Stimulated activated CD8-positive, alpha-beta memory T cell treated with anti-CD3 and anti-CD28 coated beads, Interleukin-4, amount 100 ng/mL, for 4 hours (primary cell): ENCODE measurements around the gene HCFC2.

Experiments
- DNase-seq, 2 donors: peaks; one replicate each; pipeline ENCODE4 v3.0.0-alpha.2; 2020; ENCODE audit warnings: low read depth in 2 of 2, low spot score in 1 of 2

HCFC2 gene

DNA sequence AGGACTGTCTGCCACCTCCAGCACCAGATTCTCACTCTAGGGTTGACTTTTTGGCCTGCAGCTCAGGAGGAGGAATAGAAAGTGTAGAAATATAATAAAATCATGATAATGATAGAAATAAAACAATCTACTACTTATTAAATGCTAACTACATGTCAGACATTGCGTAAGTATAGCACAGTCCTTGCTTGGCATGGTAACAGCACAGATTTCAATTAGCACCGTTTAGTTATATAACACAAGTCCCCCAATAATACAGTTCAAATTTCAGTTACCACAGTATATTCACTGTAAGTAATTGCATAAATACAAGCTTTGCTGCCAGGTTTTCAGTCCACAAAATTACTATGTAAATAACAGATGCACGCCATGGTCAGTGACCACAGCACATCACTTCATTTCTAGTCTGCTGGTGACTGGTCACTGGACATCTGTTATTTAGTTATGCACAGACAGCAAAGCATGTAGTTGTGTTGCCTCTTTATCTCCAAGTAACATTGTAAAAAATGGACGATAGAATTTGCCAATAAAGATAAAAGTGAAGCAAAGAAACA lies 7.8 kb upstream of the HCFC2 start:
- DNase-seq = no peak

DNA sequence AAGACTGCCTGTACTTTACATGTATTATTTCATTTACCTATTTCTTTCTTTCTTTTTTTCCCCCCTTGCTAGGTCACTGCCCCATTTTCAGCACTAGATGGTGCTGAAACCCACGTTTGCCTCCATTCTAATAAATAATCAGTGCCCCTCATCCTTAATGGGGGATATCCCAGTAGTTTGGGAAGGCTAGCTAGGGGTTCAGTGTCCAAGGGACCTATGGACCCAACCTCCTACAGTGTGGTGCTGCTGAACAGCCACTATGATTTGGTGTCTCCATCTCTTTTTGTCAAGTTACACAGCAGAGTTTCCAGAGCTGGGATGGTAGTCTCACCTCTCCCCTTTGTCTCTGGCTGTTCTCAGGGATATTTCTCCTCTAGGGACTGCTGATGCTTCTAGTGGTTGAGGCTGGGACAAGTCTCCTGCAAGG lies 6.5 kb upstream of the HCFC2 start:
- DNase-seq = no peak

DNA sequence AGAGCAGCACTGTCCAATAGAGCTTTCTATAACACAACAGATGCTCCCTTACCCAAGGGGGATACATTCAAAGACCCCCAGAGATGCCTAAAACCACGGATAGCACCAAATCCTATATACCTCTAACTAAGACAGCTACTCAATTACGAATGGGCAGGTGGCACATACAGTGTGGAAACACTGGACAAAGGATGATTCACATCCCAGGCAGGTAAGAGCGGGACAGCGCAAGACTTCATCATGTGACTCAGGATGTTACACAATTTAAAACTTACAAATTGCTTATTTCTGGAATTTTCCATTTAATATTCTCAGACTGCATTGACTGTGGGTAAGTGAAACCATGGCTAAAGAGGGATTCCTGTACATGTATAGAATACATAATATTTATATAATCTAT lies 5.5 kb upstream of the HCFC2 start:
- DNase-seq = no peak

DNA sequence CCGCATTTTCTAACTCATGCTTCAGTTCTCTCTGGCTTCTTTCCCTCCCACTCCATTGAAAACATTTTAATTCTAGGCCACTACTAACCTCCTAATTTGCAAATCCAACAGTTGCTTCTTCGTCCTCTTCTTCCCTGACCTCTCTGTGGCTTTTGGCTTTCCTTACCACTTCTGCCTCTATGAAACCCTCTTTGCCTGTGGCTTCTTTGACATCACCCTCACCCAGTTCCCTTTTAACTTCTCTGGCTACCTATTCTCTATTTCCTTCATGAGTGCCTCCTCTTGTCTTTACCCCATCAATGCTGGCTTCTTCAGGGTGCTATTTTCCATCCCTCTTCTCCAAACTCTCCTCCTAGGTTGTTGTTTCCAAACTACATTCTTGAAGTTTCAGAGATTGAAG lies 4.4 kb upstream of the HCFC2 start:
- DNase-seq = no peak

DNA sequence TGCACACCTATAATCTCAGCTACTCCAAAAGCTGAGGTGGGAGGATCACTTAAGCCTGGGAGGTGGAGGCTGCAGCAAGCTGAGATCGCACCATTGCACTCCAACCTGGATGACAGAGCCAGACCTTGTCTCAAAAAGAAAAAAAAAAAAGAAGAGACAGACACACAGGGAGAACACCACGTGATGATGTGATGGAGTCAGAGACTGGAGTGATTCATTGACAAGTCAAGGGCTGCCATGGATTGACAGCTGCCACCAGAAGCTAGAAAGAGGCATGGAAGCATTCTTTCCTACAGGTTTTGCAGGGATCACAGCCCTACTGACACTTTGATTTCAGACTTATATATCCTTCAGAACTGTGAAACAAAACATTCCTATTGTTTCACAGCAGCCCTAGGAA lies 3.5 kb upstream of the HCFC2 start:
- DNase-seq = no peak

DNA sequence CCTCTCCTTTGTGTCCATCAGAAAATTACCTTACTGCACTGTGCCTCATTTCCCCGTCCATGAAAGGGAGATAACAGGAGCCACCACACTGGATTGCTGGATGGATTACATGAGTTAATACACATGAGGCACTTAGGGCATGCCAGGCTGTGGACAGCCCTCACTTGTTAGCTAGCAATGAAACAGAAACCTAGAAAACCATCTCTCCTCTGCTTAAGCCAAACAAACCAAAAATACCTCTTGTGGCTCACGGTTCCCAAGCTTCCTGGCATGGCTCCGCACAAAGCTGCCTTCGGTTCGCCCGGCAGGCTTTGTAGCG lies 660 bp upstream of the HCFC2 start:
- DNase-seq = no peak

DNA sequence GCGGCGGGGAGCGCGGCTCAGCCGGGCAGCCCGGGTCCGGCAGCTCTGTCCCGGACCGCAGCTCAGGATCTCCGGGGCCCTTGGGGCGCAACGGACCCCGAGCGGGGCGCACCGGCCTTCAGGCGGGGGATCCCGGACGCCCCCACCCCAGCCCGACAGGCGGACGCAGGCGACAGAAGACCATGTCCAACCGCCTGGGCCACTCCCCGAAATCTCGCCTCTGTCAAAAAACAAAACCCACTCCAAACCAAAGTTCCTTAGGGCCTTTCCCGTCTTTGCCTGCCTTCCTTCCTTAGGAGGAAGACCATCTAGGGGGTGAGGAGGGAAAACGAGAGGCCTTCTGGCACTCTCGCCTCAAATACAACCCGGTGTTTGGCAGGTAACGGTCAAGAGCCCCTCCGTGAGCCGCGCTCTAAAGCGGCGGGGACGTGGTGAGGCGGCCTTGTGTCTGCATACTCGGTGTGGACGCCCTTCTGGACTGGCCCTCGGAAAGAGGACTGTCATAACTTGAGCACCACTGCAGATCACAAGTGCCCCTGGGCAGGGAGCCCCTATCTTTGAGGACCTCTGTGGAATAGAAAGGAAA lies 604 bp downstream of the HCFC2 start:
- no peak for DNase-seq

DNA sequence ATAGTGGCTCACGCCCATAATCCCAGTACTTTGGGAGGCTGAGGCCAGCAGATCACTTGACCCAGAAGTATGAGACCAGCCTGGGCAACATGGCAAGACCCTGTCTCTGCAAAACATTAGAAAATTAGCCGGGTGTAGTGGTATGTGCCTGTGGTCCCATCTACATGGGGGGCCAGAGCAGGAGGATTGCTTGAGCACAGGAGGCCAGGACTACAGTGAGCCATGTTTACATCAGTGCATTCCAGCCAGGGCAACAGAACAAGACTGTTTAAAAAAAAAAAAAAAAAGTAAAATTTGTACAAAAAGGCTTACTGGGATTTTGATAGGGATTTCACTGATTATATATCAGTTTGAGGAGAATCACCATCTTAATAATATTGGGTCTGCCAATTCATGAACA lies 7.8 kb downstream of the HCFC2 start:
- no peak for DNase-seq

DNA sequence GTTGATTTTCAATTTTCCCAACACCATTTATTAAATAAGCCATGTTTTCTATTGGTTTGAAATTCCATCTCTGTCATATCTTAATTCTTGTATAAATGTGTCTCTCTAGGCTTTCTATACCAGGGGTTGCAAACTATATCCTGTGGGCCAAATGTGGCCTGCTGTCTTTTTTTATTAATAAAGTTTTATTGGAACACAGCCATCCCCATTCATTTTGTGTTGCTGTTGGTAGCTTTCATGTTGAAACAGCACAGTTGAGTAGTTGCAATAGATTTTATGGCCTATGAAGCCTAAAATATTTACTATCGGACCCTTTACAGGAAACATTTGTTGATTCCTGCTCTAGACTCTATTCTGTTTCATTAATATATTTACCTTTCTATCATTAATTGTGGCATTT lies 9.4 kb downstream of the HCFC2 start:
- DNase-seq = no peak

DNA sequence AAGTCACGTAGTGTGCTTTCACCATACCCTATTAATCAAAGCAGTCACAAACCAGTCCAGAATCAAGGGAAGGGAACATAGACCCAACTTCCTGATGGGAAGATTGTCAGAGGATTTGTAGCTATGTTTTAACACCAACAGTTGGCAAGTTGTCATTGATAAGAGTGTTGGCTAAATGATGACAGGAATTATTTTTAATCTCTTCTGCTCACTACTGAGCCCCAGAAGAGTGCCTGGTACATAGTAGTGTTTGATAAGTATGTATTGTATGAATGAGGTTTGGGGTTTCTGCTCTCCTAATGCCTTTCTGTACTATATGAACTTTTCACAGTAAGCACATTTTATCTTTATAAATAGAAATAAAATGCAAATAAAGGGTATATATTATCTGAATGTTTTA lies 14.7 kb downstream of the HCFC2 start:
- no peak for DNase-seq

DNA sequence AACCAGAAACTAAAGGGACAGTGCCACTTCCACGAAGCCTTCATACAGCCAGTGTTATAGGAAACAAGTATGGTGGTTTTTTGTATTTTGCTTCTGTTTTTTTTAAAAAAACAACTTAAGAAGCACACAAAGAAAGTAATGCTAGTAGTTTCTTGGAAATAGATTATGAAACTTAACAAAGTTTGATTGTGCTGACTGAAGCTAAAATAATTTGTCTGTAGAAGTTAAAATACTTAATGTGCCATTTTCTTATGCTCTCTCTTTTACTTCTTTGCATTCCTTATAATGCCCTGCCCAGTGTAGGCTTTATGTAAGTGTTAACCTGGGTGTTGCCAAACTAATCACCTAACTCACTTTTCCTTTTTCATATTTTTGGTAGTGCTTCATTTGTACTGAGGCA lies 16.4 kb downstream of the HCFC2 start:
- no peak for DNase-seq

DNA sequence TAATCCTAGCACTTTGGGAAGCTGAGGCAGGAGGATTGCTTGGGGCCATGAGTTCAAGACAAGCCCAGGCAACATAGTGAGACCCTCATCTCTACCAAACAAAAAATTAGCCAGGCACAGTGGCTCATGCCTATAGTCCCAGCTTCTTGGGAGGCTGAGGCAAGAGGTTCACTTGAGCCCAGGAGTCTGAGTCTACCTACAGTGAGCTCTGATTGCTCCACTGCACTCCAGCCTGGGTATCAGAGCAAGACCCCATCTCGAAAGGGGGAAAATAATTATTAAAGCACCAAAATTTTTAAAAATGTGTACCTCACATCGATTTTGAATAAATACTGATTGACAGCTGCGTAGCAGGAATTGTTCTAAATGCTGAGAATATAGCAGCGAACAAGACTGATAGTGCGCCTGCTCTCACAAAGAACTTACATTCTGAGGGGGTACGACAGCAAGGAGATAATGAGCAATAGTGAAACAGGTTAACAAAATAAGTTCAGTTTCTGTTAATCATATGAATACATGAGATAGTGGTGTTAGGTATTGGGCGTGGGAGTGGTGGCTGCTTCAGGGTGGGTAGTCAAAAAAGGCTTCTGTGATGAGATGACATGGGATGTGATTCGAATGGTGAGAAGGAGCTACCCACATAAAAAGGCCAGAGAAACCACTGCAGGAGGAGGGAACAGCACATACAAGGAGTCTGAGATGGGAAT lies 19.6 kb downstream of the HCFC2 start:
- DNase-seq = no peak

DNA sequence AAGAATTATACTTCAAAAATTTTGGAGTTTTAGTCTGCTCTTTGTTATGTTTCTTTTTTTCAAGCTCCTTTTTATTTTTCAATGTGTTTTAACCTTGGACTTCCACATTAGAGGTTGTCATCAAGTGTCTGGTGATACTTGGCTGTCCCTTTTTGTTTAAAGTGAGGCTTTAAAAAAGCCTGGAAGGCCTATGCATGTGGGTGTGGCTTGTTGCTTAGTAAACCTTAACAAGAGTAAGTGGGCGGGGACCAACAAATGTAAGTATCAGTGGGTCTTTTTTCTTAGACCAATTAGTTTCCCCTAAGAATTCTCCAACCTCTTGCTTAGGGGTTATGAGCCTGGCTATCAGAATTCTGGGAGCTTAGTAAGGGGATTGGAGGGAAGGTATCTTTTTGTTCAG lies 26.4 kb downstream of the HCFC2 start:
- DNase-seq = no peak

DNA sequence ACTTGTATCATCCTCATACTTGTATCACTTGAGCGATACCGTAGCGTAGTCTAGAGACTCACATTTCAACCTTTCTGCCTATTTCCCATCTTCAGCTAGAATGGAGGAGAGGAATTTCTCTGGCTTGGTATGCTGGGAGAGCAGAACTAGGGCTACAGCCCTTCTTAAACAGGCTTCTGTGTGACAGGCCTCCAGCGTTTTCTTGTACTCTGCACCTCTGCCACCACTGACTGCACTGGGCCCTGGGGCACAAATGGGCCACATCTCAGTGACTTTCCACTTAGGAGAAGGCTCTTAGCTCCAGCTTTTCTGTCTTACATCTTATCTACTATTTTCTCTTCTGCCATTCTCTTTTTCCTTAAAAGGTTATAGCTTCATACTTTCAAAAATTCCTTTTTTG lies 26.8 kb downstream of the HCFC2 start:
- no peak for DNase-seq

DNA sequence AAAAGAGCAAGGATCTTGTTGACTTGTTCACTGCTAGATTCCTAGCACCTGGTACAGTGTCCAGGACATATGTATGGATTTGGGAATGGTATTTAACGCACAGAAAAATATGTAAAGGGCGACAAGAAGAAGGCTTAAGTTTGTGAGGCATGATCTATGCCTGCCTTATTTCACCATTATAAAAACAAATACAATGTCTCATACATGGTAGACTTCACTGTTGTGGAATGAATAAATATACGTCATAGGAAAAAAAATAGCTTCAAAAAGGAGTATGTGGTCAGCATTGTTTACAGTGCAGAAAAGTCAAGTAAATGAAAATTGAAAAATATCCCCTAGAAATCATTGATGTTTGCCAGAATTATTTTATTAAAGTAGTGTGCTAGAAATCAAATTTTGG lies 30.0 kb downstream of the HCFC2 start:
- no peak for DNase-seq

DNA sequence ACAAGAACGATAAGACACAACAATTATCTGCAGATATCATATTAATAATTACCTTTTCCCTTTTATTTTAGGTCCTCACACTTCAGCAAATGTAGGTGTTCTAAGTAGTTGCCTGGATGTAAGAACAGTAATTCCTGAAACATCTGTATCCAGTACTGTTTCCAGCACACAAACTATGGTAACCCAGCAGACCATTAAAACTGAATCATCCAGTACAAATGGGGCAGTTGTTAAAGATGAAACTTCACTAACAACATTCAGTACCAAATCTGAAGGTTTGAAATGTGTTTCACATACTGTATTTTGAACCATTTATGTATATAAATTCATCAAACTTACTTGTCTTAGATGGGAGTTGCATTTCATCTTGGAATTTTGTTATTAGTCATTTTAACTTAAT lies 31.0 kb downstream of the HCFC2 start:
- DNase-seq = no peak

DNA sequence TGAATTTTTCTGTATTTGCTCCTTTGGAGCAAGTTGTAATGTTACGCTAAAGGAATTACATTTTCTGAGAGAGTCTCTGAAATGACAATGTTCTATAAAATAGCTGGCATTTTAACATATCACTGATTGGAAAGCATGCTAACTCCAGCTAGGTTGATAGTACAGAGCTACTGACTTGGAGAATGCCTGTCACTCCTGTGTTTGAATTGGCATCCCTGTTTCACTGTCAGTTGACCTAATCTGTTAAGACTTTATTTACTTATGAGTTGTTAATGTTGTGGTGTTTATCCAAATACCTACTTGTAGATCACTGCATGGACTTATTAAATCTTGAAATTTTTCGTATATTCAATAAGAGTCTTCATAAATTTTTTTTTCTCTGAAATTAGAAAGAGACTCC lies 33.6 kb downstream of the HCFC2 start:
- DNase-seq = no peak

DNA sequence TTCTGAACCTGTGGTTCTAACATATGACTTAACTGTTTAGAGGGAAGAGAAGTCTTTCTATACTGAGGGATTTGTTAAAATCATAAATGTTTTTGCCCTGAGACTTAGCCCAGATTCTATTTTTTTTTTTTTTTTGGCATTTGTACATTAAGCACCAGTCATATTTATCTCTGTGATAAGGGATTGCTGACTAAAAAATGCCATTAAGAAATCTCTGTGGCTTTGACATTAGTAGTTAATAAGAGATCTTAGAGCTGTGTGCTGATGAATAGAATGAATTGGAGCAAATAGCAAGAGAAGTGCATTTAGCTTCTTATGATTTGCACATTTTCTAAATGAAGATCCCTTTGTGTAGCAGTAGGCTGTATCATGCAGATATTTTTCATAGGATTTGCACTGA lies 41.1 kb downstream of the HCFC2 start:
- no peak for DNase-seq

DNA sequence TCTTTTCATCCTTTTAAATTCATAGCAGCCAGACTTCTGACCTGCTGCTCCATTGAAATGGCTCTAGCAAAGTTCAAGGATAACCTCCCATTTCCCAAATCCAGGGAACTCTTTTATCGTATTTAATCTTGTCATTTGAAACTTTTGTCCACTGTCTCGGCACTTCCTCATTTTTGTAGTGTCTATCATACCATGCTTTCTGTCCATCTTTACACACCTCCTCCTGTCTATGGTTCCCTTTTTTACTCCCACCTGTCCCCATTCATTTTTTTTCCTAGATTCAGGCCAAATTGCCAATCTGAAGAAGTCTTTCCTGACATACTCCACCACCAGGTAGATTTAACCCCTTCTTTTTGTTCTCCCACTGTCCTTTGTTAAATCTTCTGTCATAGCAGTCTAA lies 42.6 kb downstream of the HCFC2 start:
- DNase-seq = no peak

DNA sequence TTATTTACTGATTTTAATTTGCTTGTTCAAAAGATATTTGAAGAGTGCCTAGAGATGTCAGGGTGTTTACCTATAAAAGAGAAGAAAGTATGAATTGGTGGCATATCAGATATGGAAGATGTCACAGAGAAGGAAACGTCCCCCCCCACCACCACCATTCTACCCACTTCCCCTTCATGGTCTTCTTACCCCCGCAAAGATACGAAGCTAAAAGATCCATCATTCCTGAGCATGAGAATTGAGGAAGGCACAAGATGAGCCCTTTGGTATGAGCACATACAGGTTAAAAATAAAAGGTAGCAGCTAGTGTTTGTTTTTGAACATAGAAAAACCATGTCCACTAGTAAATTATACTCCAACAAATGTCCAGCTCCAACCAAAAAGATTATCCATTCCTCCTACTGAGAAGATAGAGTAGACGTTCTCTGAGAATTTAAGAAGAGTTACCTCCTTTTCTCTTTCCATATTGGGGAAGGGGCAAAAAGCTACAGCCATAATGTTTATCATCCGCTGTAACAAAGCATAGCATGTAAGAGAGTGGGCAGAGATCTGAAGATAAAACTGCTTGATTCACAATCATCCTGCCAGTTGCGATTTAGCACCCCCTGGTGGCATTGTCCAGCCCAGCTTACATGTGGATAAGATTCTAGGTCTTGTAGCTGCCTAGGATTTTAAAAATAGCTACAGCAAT lies 44.6 kb downstream of the HCFC2 start:
- DNase-seq = peak; percentile 70 to 80

DNA sequence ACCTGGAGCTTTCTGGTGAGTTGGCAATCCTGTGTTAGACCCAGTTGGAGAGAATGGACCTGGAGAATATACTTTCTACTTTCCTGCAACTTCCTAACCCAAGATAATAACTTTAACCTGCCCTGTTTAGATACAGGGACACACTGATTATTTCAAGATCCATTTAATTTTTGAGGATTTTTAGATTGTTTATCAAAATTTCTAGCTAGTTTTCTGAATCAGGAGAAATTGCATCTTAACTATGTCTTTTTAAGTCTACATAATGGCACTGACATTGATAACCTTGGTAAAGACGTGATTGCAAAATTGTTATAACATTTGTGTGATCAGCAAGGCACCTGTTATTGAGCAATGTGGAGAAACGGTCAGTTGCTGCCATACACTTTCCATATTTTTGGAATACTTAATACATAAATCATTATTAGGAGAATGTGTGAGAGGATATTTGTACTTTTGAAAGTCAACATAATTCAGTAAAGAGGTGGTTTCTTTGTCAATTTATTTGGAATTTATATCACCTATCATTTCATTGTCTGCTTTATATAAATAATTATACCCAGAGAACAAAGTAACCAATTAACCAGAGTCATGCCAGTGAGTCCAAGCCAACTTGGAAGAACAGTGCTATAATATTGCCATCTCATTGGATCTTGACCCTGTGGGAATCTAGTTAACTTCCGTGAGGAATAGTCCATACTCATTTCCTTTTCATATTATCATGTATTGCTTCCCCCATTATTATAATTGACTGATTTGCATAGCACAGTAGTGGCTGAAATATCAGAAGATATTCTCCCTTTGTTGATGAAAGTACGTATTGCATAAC lies 45.3 kb downstream of the HCFC2 start:
- DNase-seq = no peak
